Epithelial cell of esophagus (primary cell): ENCODE results near the gene MED13L.
A peak's percentile ranks its signal among the peaks of the same experiment; 100 is the strongest.

ENCODE experiments used
- DNase-seq: peaks from one replicate; pipeline ENCODE4 v3.0.0; 2010; ENCODE audit warnings: low read depth
- H3K4me3 ChIP-seq: 2 replicates; pipeline ENCODE4 v1.5.1; 2011; ENCODE audit warnings: mild to moderate bottlenecking, low read length, control low read depth
- TF ChIP-seq, protein P1 (sequence below): IDR thresholded peaks from 2 replicates; pipeline ENCODE4 v1.5.1; 2011; ENCODE audit warnings: low read depth, mild to moderate bottlenecking, low read length, control low read depth, inconsistent platforms; ENCODE audit not compliant: insufficient read depth; ENCODE audit errors: missing control alignments

MED13L gene

DNA sequence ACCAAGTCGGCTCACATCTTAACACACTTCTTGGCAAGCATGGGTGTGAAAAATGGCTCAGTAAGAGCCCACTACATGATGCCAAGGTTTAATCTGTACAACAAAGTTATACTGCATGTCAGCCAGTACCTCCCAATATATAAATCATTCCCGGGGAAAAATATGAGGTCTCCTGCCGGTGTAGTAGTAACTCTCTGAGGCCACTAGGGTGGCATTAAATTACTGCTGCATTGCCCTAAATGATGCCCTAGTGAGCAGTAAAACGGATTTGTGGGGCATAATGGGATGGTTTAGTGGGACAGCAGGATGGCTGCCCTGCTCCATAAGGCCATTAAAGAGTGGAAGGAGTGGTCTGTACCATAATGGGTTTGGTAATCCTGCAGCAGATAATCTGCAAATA lies 267.7 kb downstream of the MED13L start:
- TF ChIP-seq, protein P1, sequence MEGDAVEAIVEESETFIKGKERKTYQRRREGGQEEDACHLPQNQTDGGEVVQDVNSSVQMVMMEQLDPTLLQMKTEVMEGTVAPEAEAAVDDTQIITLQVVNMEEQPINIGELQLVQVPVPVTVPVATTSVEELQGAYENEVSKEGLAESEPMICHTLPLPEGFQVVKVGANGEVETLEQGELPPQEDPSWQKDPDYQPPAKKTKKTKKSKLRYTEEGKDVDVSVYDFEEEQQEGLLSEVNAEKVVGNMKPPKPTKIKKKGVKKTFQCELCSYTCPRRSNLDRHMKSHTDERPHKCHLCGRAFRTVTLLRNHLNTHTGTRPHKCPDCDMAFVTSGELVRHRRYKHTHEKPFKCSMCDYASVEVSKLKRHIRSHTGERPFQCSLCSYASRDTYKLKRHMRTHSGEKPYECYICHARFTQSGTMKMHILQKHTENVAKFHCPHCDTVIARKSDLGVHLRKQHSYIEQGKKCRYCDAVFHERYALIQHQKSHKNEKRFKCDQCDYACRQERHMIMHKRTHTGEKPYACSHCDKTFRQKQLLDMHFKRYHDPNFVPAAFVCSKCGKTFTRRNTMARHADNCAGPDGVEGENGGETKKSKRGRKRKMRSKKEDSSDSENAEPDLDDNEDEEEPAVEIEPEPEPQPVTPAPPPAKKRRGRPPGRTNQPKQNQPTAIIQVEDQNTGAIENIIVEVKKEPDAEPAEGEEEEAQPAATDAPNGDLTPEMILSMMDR = peak; percentile 44
- H3K4me3 ChIP-seq = no peak overlapping the region
- DNase-seq = peak; percentile 11

DNA sequence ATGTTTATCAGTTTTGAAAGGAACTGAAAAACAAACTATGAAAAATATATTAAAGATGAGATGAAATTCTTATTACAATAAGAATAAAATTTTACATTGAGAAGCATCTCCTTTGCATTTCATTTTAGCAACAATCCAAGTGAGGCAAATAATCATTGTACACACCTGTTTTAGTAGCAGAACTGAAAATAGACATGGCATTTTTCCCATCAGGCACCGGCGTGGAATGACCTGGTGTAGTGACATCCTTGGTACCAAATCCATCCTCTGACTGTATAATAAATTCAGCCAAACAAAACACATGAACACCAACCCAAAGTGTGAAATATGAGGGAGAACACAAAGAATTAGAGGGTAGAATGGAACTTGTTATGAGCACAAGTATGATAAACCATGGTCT lies 271.4 kb downstream of the MED13L start:
- H3K4me3 ChIP-seq = no peak overlapping the region
- TF ChIP-seq, protein P1 = no peak
- DNase-seq = no peak

DNA sequence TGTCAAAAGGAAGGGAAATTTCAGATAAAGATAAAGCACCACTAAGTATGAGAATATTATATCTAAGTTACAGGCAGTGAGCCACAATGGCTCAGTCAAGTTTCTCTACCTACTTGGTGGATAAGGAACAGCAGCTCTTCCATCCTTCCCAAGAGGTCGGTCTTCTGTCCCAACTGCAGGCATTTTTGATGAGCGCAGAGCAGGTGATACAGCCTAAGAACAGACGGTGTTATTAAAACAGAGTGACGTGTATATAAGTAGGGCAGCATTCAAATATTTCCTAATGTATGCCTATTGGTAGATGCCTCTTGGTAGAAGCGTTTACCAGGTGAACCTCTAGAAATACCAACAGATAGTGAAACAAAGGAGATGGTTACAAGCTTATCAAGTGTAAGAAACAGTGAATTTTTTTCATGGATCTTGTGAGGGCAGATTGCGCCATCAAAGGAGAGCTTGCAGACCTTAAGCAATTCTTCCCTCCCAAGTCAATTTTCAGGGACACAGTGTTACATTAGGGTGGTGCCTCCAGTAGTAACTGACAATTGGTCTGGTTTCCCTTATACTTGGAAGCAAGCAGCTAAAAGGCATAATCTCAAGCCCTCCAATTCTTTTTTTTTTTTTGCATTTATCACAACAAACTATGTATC lies 274.5 kb downstream of the MED13L start:
- no peak overlapping the region for H3K4me3 ChIP-seq
- no peak for DNase-seq
- TF ChIP-seq, protein P1 = no peak

DNA sequence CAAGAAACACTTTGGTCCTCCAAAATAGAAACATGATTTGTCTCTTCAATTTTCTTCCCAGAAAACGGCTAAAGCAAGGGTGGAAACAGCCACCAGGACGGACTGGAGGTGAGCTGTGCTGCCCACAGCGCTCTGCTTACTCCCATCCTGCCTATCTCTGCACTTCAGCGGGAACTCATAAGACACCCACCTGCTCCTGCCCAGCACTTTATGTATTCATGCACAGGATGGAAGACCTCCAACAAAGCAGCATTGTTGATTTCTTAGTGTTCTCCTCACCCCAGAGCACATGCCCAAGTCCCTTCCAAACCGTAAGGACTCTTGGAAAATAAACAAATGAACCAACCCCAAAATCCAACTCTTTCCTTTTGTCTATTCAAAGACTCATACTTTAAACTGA lies 277.2 kb downstream of the MED13L start:
- no peak overlapping the region for H3K4me3 ChIP-seq
- no peak for DNase-seq
- TF ChIP-seq, protein P1 = no peak

DNA sequence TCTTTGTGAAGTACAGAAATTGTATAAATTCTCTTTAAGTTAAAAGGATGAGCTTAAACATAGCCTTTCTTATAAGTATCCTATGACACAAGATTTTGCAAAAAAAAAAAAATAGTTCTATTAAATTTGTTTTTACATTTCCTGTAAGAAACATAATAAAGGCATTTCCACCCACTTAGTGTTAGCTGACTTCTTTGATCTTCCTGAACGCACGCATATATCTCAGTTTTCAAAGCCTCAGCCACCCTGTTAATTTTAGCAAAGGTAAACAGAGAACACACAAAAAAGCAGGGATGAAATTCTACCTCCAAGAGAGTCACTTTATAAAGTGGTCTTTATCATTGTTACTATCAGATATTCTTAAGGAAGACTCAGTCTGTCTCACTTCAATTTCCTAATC lies 277.9 kb downstream of the MED13L start:
- TF ChIP-seq, protein P1 = no peak

DNA sequence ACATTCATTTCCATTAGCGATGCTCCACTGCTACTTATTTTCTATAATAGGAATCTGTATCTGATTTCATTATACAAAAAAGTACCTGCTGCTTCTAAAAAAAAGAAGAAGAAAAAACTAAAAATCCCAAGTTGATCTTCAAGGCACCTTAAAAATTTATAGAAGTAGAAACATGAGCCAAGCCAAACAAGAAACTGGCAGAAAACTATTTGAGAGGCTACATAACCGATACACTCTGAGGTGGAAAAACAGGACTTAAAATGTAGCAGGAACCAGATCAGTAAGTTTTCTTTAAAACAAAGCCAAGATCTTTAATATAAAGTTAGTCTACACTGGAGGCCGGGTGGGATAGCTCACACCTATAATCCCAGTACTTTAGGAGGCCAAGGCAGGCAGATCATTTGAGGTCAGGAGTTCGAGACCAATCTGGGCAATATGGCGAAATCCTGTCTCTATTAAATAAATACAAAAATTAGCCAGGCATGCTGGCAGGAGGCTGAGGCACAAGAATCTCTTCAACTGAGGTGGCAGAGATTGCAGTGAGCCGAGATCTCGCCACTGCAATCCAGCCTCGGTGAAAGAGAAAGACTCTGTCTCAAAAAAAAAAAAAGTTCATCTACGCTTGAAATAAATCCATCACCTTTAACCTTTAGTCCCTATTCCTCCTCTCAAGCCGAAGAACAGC lies 278.6 kb downstream of the MED13L start:
- TF ChIP-seq, protein P1 = no peak
- no peak for DNase-seq
- no peak overlapping the region for H3K4me3 ChIP-seq

More for the DNA sequence above, 277.9 kb downstream of the MED13L start:
- DNase-seq = no peak
- H3K4me3 ChIP-seq = no peak overlapping the region
